Measurements from ENCODE around the gene UIMC1.

- no peak for TF ChIP-seq ZNF350 (tag by site-specific recombination; IDR thresholded peaks at IDR 0.05)
- TF ChIP-seq ZBTB1 (tag by site-specific recombination; IDR thresholded peaks at IDR 0.05): no peak
- TF ChIP-seq ZNF558 (tag by site-specific recombination; IDR thresholded peaks at IDR 0.05): no peak
- no peak for TF ChIP-seq CTCF (tag by site-specific recombination; IDR thresholded peaks at IDR 0.05)
- TF ChIP-seq ZNF146 (tag by site-specific recombination; IDR thresholded peaks at IDR 0.05): no peak
Measured at GRCh38 chr5:176897263-176897662, 109.3 kb downstream of the UIMC1 start.

Measured in HEK293 (cell line).